Lower leg skin (tissue), 4 donors: ENCODE results near the gene SP1. TPM values are rescaled to one million over a fixed set of nuclear protein-coding genes. Genes with fewer than 3 reads are reported as not detected.

Experiments used
- DNase-seq, 2 donors: peaks; one replicate each; pipeline ENCODE4 v3.0.0-alpha.2; 2019; ENCODE audit warnings: low spot score in 2 of 2
- H3K4me3 ChIP-seq: fragments of 200-600 bp; sonication (generic); 2 replicates; pipeline ENCODE4 v1.5.1; 2017; ENCODE audit warnings: mild to moderate bottlenecking, low read depth; ENCODE audit not compliant: poor library complexity, severe bottlenecking
- CTCF ChIP-seq, 3 donors: fragments of 450-650 bp; IDR thresholded peaks; one replicate each; pipeline ENCODE4 v1.5.1; 2016; ENCODE audit warnings: antibody characterized with exemption in 3 of 3, mild to moderate bottlenecking in 3 of 3, moderate library complexity in 2 of 3
- POLR2A ChIP-seq, 2 donors: fragments of 450-650 bp; IDR thresholded peaks; one replicate each; pipeline ENCODE4 v1.6.1; 2016 to 2017; ENCODE audit warnings: antibody characterized with exemption in 2 of 2, mild to moderate bottlenecking in 1 of 2, moderate library complexity in 1 of 2
- WGBS, 2 donors: methylation state at CpG; one replicate each; pipeline ENCODE4 v1.1.5; 2018; 5-methylcytosine and 5-hydroxymethylcytosine counted together
- intact Hi-C: fragments of 100-400 bp; cut with DNase I; formaldehyde crosslinking; loops from one replicate; pipeline ENCODE4 v1.15.0; 2023; ENCODE audit warnings: low total_unique reads
- total RNA-seq, 4 donors: library from RNA; depleted of rRNA; stranded (reverse); fragments of >200 nt; gene quantifications; one replicate each; pipeline ENCODE4 v1.1.0, GENCODE V29; 2016

The SP1 gene
- total RNA-seq, 4 donors from 2014 or later, result 89.6 to 111 (median 100) TPM

GRCh38 chr12:53465679-53466078, 85.7 kb downstream of the SP1 start:
- no peak for DNase-seq
- no peak for TF ChIP-seq POLR2A (IDR thresholded peaks at IDR 0.05)
- no peak for TF ChIP-seq CTCF (IDR thresholded peaks at IDR 0.05)
- 55 to 62% methylated on average over 2 of the region's 2 CpGs for WGBS, 2 donors
- no peak overlapping the region for H3K4me3 ChIP-seq
- intact Hi-C loops, result loop anchor here (10.0 kb wide), 1 partner anchor 49 kb away; no protein-coding TSS in a partner anchor

Other genes with a start within 250 kb of the SP1 start
- 10 to 100 TPM in 1 of 4 donors, 1 to 10 TPM in 3; 6.1 to 12.1 (median 8.4) TPM for gene ZNF740, start 199.5 kb upstream of the SP1 start, total RNA-seq
- gene CSAD, start 199.3 kb upstream of the SP1 start, total RNA-seq, result 10 to 100 TPM in 3 of 4 donors, 1 to 10 TPM in 1; 7.2 to 33.6 (median 19.2) TPM
- 10 to 100 TPM in 1 of 4 donors, 1 to 10 TPM in 3; 6.5 to 13.2 (median 7.8) TPM for gene ITGB7, start 172.9 kb upstream of the SP1 start, total RNA-seq
- gene RARG, start 148.0 kb upstream of the SP1 start, total RNA-seq, result 100 to 1,000 TPM; 160 to 207 (median 199) TPM
- 10 to 100 TPM in 1 of 4 donors, 1 to 10 TPM in 3; 4.7 to 13.6 (median 5.8) TPM for gene ESPL1, start 111.9 kb upstream of the SP1 start, total RNA-seq
- 100 to 1,000 TPM; 522 to 562 (median 543) TPM for gene PFDN5, start 84.6 kb upstream of the SP1 start, total RNA-seq
- gene MYG1, start 80.5 kb upstream of the SP1 start, total RNA-seq, result 10 to 100 TPM; 39.2 to 53.5 (median 46.8) TPM
- 10 to 100 TPM; 41.4 to 47.1 (median 44.8) TPM for gene AAAS, start 58.6 kb upstream of the SP1 start, total RNA-seq
- gene SP7, start 43.8 kb upstream of the SP1 start, total RNA-seq, result not detected
- under 1 TPM in 1 of 4 donors, not detected in 3; 0.62 TPM for gene AMHR2, start 43.7 kb downstream of the SP1 start, total RNA-seq
- 10 to 100 TPM; 33.2 to 62.6 (median 49.9) TPM for gene PRR13, start 61.6 kb downstream of the SP1 start, total RNA-seq
- gene PCBP2, start 71.9 kb downstream of the SP1 start, total RNA-seq, result 100 to 1,000 TPM; 343 to 507 (median 389) TPM
- 10 to 100 TPM in 2 of 4 donors, 1 to 10 TPM in 2; 6.4 to 12.8 (median 9.4) TPM for gene MAP3K12, start 119.3 kb downstream of the SP1 start, total RNA-seq
- 10 to 100 TPM; 25.9 to 34.1 (median 31.0) TPM for gene TARBP2, start 121.1 kb downstream of the SP1 start, total RNA-seq
- not detected for gene NPFF, start 127.3 kb downstream of the SP1 start, total RNA-seq
- 10 to 100 TPM; 25.1 to 34.4 (median 29.0) TPM for gene ATF7, start 246.2 kb downstream of the SP1 start, total RNA-seq